Kidney epithelial cell (primary cell): Measurements from ENCODE around the gene POLA1. TPM values are rescaled to one million over a fixed set of nuclear protein-coding genes. Genes with fewer than 3 reads are reported as not detected.
"Not testable (repeated sequence)": the region's sequence is repeated elsewhere in the genome, so short reads cannot be mapped to it uniquely, and the experiment has no call there.

Source experiments
- DNase-seq: peaks from one replicate; pipeline ENCODE4 v3.0.0-alpha.2; 2010; ENCODE audit warnings: low read depth
- H3K27me3 ChIP-seq: 2 replicates; pipeline ENCODE4 v1.6.0; 2011; ENCODE audit warnings: low read length; ENCODE audit not compliant: control insufficient read depth, insufficient read depth
- H3K36me3 ChIP-seq: 2 replicates; pipeline ENCODE4 v1.5.1; 2011; ENCODE audit warnings: low read length; ENCODE audit not compliant: control insufficient read depth, insufficient read depth
- H3K4me3 ChIP-seq: 2 replicates; pipeline ENCODE4 v1.5.1; 2011; ENCODE audit warnings: low read depth, mild to moderate bottlenecking, control low read depth, low read length
- CTCF ChIP-seq: IDR thresholded peaks from 2 replicates; pipeline ENCODE4 v1.5.1; 2011; ENCODE audit warnings: mild to moderate bottlenecking, moderate library complexity, low read length, control low read depth, inconsistent platforms; ENCODE audit not compliant: insufficient read depth, poor library complexity, severe bottlenecking
- total RNA-seq: library from RNA; depleted of rRNA; stranded (reverse); fragments of >200 nt; gene quantifications from 2 replicates; pipeline ENCODE4 v1.2.3, GENCODE V29; 2015

The POLA1 gene
- total RNA-seq, 1 donor from 2014 or later: 6.2 TPM

DNA sequence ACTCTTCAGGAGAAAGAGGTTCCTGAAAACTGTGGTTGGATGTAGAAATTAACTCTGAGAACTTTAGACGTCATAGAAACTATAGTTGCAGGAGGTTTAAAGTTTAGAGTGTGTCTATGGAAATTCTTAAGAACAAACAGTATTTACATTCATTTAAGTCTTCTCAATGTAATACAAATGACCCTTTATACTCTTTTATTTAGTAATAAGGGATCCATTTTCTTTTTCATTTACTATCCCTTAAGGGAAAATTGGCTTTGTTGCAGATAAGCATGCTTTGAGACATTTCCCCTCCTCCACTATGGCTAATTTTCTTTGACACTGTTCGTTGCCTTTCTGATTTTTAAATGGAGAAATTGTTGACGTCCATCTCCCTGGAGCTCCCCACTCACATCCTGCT, 96.4 kb downstream of the POLA1 start:
- Histone ChIP-seq H3K36me3 (no peaks in the 10 kb centered on the region), H3K4me3 (no peak overlapping the region), H3K27me3 (no peaks in the 10 kb centered on the region)
- TF ChIP-seq CTCF: no peak
- DNase-seq: no peak

DNA sequence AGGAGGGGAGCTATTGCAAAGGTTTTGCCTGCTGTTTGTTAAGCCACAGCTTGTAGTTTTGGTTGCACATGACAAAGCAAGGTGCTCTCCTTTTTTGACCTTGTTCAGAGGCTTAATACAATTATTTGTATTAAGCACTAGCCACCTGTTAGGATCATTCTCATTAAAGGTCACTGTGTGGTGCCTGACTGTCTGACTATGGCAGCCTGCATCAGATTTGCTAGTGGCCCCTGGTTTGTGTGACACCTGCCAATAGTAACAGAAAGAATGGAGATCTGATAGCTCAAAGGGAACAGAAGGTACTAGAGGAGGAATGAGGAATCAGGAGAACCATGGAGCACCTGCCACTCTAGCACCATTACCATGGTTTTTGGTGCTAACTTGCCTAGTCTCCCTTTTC, 102.5 kb downstream of the POLA1 start:
- TF ChIP-seq CTCF: no peak
- no peak for DNase-seq
- no peaks in the 10 kb centered on the region for H3K27me3 ChIP-seq
- no peak overlapping the region for H3K4me3 ChIP-seq
- no peaks in the 10 kb centered on the region for H3K36me3 ChIP-seq

- no peak for DNase-seq
- H3K36me3 ChIP-seq: no peaks in the 10 kb centered on the region
- H3K27me3 ChIP-seq: no peaks in the 10 kb centered on the region
- no peak overlapping the region for H3K4me3 ChIP-seq
- no peak for TF ChIP-seq CTCF
These were observed 105.4 kb downstream of the POLA1 start for GRCh38 chrX:24799078-24799477.

DNA sequence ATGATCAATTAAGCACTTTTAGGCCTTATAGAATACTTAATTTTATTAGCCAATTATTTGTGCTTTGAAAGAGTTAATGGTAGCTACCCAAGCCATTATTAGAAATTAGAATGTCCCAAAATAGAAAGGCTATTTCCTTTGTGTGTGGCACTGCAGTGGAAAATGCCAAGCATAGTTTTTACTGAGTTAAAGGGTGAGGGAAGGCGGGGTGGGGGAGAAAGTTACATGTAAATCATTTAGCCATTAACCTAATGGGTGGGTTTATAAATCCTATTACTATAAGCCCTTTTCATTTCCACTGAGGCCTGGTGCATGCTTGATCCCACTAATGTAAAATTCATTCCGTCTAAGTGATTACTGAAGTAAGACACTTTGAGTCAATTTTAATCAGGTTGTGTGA, 105.8 kb downstream of the POLA1 start:
- DNase-seq: no peak
- Histone ChIP-seq H3K4me3 (no peak overlapping the region), H3K27me3 (no peaks in the 10 kb centered on the region), H3K36me3 (no peaks in the 10 kb centered on the region)
- TF ChIP-seq CTCF: no peak

DNA sequence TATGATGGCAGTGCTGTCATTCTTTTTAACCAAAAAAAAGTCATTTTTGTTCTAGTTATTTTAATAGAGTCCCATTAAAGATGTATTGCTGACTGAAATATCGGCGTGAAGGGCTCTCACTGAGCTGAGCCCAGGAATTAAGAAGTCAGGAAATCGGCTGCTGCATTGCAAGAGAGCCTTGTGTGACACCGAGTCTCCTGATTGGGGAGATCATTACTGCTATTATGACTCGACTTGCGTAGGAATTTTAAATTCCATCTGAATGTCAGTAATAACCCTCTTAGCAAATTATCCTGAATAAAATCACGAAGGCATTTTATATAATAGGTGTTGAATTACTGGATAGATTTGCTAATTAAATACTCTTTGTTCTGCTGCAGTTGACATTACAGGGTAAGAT, 111.5 kb downstream of the POLA1 start:
- Histone ChIP-seq H3K4me3 (no peak overlapping the region), H3K36me3 (no peaks in the 10 kb centered on the region), H3K27me3 (no peaks in the 10 kb centered on the region)
- DNase-seq: no peak
- TF ChIP-seq CTCF: no peak

DNA sequence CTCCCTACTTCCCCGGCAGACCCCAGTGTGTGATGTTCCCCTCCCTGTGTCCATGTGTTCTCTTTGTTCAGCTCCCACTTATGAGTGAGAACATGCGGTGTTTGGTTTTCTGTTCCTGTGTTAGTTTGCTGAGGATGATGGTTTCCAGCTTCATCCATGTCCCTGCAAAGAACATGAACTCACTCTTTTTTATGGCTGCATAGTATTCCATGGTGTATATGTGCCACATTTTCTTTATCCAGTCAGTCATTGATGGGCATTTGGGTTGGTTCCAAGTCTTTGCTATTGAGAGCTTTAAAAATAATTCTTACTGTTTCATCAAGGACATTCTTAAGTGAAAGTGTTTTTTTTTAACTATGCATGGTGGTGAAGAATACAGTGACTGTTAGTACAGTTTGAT, 126.1 kb downstream of the POLA1 start:
- DNase-seq, H3K27me3 ChIP-seq, H3K4me3 ChIP-seq, H3K36me3 ChIP-seq: not testable (repeated sequence)
